IMR-90 (cell line): Measurements from ENCODE around the gene JAKMIP2. TPM values are rescaled to one million over a fixed set of nuclear protein-coding genes. Genes with fewer than 3 reads are reported as not detected.

Experiments used
- ATAC-seq: fragments of 200-7000 bp; cut with Tn5 transposase; 2 replicates; pipeline ENCODE4 v1.9.1; 2020; ENCODE audit warnings: low read depth, mild to moderate bottlenecking, moderate library complexity
- BruUV-seq: library from RNA; stranded (reverse); fragments of 400-500 nt; replicated peaks from 2 replicates; lab custom pipeline; 2021; lab: Mats Ljungman, UMichigan
- CTCF ChIA-PET: fragments of 300-600 bp; formaldehyde crosslinking; extraction: SDS; loops from one replicate; lab custom pipeline; 2021; ENCODE audit warnings: antibody characterized with exemption; lab: Yijun Ruan, JAX
- POLR2A ChIA-PET: fragments of 300-600 bp; sonication (Branson Sonifier 250); formaldehyde crosslinking; loops from one replicate; lab custom pipeline; 2022; ENCODE audit warnings: antibody characterized with exemption; ENCODE audit not compliant: unreplicated experiment; lab: Charles Lee
- DNase-seq: peaks from one replicate; pipeline ENCODE4 v3.0.0; 2013
- H2AFZ ChIP-seq: replicated peaks from 2 replicates; pipeline ENCODE3; 2013; ENCODE audit warnings: low read length, mild to moderate bottlenecking; ENCODE audit not compliant: poor library complexity
- H2AK5ac ChIP-seq: 2 replicates; pipeline ENCODE4 v1.6.1; 2013; ENCODE audit warnings: low read depth, low read length, inconsistent platforms
- H2AK9ac ChIP-seq: replicated peaks from 2 replicates; pipeline ENCODE3; 2013; ENCODE audit warnings: mild to moderate bottlenecking, low read depth, low read length, moderate library complexity; ENCODE audit not compliant: poor library complexity
- H2BK120ac ChIP-seq: 2 replicates; pipeline ENCODE4 v1.6.1; 2013; ENCODE audit warnings: low read depth, low read length, inconsistent platforms
- H2BK15ac ChIP-seq: 3 replicates; pipeline ENCODE4 v1.6.1; 2013; ENCODE audit warnings: low read depth, low read length, inconsistent platforms
- H2BK20ac ChIP-seq: 2 replicates; pipeline ENCODE4 v1.6.1; 2013; ENCODE audit warnings: low read depth, mild to moderate bottlenecking, inconsistent platforms, low read length, moderate library complexity
- H2BK5ac ChIP-seq: 2 replicates; pipeline ENCODE4 v1.6.1; 2013; ENCODE audit warnings: mild to moderate bottlenecking, low read depth, low read length, inconsistent platforms; ENCODE audit not compliant: poor library complexity, severe bottlenecking
- H3K14ac ChIP-seq: replicated peaks from 2 replicates; pipeline ENCODE4 v1.6.1; 2013; ENCODE audit warnings: low read depth, low read length, inconsistent platforms
- H3K18ac ChIP-seq: 2 replicates; pipeline ENCODE4 v1.6.1; 2013; ENCODE audit warnings: low read depth, low read length, control low read depth
- H3K23ac ChIP-seq: 2 replicates; pipeline ENCODE4 v1.6.1; 2013; ENCODE audit warnings: low read depth, low read length, inconsistent platforms
- H3K27ac ChIP-seq: 2 replicates; pipeline ENCODE4 v1.5.1; 2013; ENCODE audit warnings: mild to moderate bottlenecking, control low read depth, low read length; ENCODE audit not compliant: insufficient read depth
- H3K27me3 ChIP-seq: 2 replicates; pipeline ENCODE4 v1.6.1; 2013; ENCODE audit warnings: low read length; ENCODE audit not compliant: control insufficient read depth, insufficient read depth
- H3K36me3 ChIP-seq: 2 replicates; pipeline ENCODE4 v1.6.1; 2013; ENCODE audit warnings: low read length, mixed read lengths; ENCODE audit not compliant: control insufficient read depth, insufficient read depth
- H3K4ac ChIP-seq: 2 replicates; pipeline ENCODE4 v1.6.1; 2013; ENCODE audit warnings: low read depth, low read length, inconsistent platforms
- H3K4me1 ChIP-seq: 2 replicates; pipeline ENCODE4 v1.6.1; 2013; ENCODE audit warnings: low read length, mixed read lengths; ENCODE audit not compliant: control insufficient read depth, insufficient read depth
- H3K4me2 ChIP-seq: 2 replicates; pipeline ENCODE4 v1.6.1; 2013; ENCODE audit warnings: low read depth, mild to moderate bottlenecking, control low read depth, low read length, moderate library complexity
- H3K4me3 ChIP-seq: 2 replicates; pipeline ENCODE4 v1.5.1; 2013; ENCODE audit warnings: low read depth, mild to moderate bottlenecking, control low read depth, low read length, moderate library complexity; ENCODE audit not compliant: insufficient read depth
- H3K56ac ChIP-seq: 2 replicates; pipeline ENCODE4 v1.6.1; 2013; ENCODE audit warnings: low read length, inconsistent platforms; ENCODE audit not compliant: insufficient read depth; ENCODE audit errors: extremely low read depth
- H3K79me1 ChIP-seq, 2 experiments: 2 replicates each; pipeline ENCODE4 v1.6.1; 2013; ENCODE audit warnings: low read length in 2 of 2, inconsistent platforms in 1 of 2, low read depth in 1 of 2
- H3K9ac ChIP-seq: 2 replicates; pipeline ENCODE4 v1.6.1; 2013; ENCODE audit warnings: low read depth, low read length, control low read depth
- H3K9me1 ChIP-seq: 2 replicates; pipeline ENCODE4 v1.6.1; 2013; ENCODE audit warnings: low read length, inconsistent platforms; ENCODE audit not compliant: insufficient read depth
- H3K9me3 ChIP-seq: 2 replicates; pipeline ENCODE4 v1.6.1; 2013; ENCODE audit warnings: low read length; ENCODE audit not compliant: control insufficient read depth, insufficient read depth
- H4K20me1 ChIP-seq: 2 replicates; pipeline ENCODE4 v1.6.1; 2013; ENCODE audit warnings: low read length, inconsistent platforms; ENCODE audit not compliant: insufficient read depth
- H4K5ac ChIP-seq: 2 replicates; pipeline ENCODE4 v1.6.1; 2013; ENCODE audit warnings: mild to moderate bottlenecking, low read depth, low read length, control low read depth
- H4K8ac ChIP-seq, 2 experiments: 2 replicates each; pipeline ENCODE4 v1.6.1; 2013; ENCODE audit warnings: low read depth in 2 of 2, low read length in 2 of 2, control low read depth in 1 of 2, inconsistent platforms in 1 of 2
- H4K91ac ChIP-seq: 2 replicates; pipeline ENCODE4 v1.6.1; 2013; ENCODE audit warnings: low read depth, low read length, inconsistent platforms; ENCODE audit not compliant: insufficient read depth
- CEBPB ChIP-seq: IDR thresholded peaks from 2 replicates; pipeline ENCODE4 v1.6.1; 2012; ENCODE audit warnings: low read depth, low read length, improper control_type of control experiment
- FOS ChIP-seq: fragments of 150-350 bp; IDR thresholded peaks from 2 replicates; pipeline ENCODE4 v1.6.1; 2016; ENCODE audit warnings: low read depth, low read length
- MAFK ChIP-seq: IDR thresholded peaks from 2 replicates; pipeline ENCODE4 v1.6.1; 2012; ENCODE audit warnings: low read depth, low read length, improper control_type of control experiment
- MAZ ChIP-seq: IDR thresholded peaks from 2 replicates; pipeline ENCODE4 v1.6.1; 2012; ENCODE audit warnings: low read depth, mild to moderate bottlenecking, low read length, improper control_type of control experiment, moderate library complexity, borderline replicate concordance
- MXI1 ChIP-seq: IDR thresholded peaks from 2 replicates; pipeline ENCODE4 v1.6.1; 2012; ENCODE audit warnings: low read depth, mild to moderate bottlenecking, low read length, moderate library complexity, borderline replicate concordance
- NFE2L2 ChIP-seq: fragments of 150-350 bp; IDR thresholded peaks from 2 replicates; pipeline ENCODE4 v1.6.1; 2016; ENCODE audit warnings: low read depth, mild to moderate bottlenecking, low read length
- POLR2A ChIP-seq: IDR thresholded peaks from 2 replicates; pipeline ENCODE4 v1.6.1; 2012; ENCODE audit warnings: mild to moderate bottlenecking, low read depth, low read length
- RAD21 ChIP-seq: IDR thresholded peaks from 2 replicates; pipeline ENCODE4 v1.6.1; 2012; ENCODE audit warnings: low read length, improper control_type of control experiment
- RFX5 ChIP-seq: IDR thresholded peaks from 2 replicates; pipeline ENCODE4 v1.8.0; 2012; ENCODE audit warnings: low read depth, mild to moderate bottlenecking, low read length, moderate library complexity
- SMC3 ChIP-seq: fragments of 150-350 bp; IDR thresholded peaks from 2 replicates; pipeline ENCODE4 v1.6.1; 2016; ENCODE audit warnings: low read depth, mild to moderate bottlenecking, antibody characterized with exemption, low read length, moderate library complexity
- WGBS, 2 experiments: methylation state at CpG; one replicate each; pipeline versions ENCODE4 v1.1.5 to v1.1.7; 2013; ENCODE audit warnings: missing lambda C conversion rate in 2 of 2; ENCODE audit not compliant: insufficient read length in 1 of 2; ENCODE audit errors: extremely low coverage in 2 of 2; 5-methylcytosine and 5-hydroxymethylcytosine counted together
- dilution Hi-C: fragments of 300-500 bp; cut with HindIII; formaldehyde crosslinking; loops from one replicate; pipeline ENCODE4 v1.14.3; 2018; ENCODE audit warnings: low sequenced_read_pairs; ENCODE audit not compliant: unreplicated experiment
- in situ Hi-C: fragments of 300-500 bp; cut with MboI; formaldehyde crosslinking; loops from 3 replicates; pipeline ENCODE4 v1.14.3; 2019; ENCODE audit warnings: low sequenced_read_pairs, inconsistent platforms, mixed read lengths
- intact Hi-C: fragments of 100-400 bp; cut with micrococcal nuclease; formaldehyde crosslinking; loops from 2 replicates; pipeline ENCODE4 v1.10.0; 2022
- polyA plus RNA-seq, 3 experiments: library from polyadenylated mRNA; depleted of rRNA; stranded (reverse); fragments of >200 nt; gene quantifications; 2 replicates each; pipeline ENCODE4 v1.2.3, GENCODE V29; 2012; ENCODE audit warnings: low replicate concordance in 1 of 3
- total RNA-seq: library from RNA; depleted of rRNA; stranded (reverse); fragments of >200 nt; gene quantifications from 2 replicates; pipeline ENCODE4 v1.2.3, GENCODE V29; 2012
- TF ChIP-seq, protein P1 (sequence below): fragments of 150-350 bp; IDR thresholded peaks from 2 replicates; pipeline ENCODE4 v1.6.1; 2016; ENCODE audit warnings: low read depth, mild to moderate bottlenecking, low read length, moderate library complexity, borderline replicate concordance
- TF ChIP-seq, protein P2 (sequence below): fragments of 150-350 bp; IDR thresholded peaks from 2 replicates; pipeline ENCODE4 v1.6.1; 2017; ENCODE audit warnings: mild to moderate bottlenecking, antibody characterized with exemption, low read length, low read depth
- TF ChIP-seq, protein P3 (sequence below): conservative IDR thresholded peaks from 2 replicates; pipeline ENCODE4 v1.5.1; 2012; ENCODE audit warnings: mild to moderate bottlenecking, low read depth, low read length, improper control_type of control experiment

Gene JAKMIP2
- total and polyA plus RNA-seq, 2 of the 4 experiments (the other 2 are of a cell fraction), result under 0.01 TPM; not detected in 1

DNA sequence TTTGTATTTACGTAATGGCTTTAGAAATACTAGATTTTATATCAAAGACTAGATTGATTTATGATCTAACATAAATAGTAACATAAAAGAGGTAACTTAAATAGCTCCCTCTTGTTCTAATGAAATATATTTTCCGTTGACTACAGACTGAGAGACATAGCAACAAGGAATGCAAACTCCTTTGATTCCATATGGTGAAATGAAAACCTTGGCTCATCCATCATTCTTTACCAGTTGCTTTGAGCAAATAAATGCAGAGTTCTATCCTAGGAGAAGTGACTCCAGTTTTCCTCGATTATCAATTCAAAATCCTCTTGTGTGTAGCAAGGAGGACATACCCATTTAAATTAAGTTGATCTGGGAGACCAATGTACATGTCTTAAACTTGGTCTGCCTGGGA lies 18.0 kb upstream of the JAKMIP2 start:
- Histone ChIP-seq H2AFZ (no peak overlapping the region), H4K5ac (no peak overlapping the region), H2AK9ac (no peak overlapping the region), H2BK15ac (no peak overlapping the region), H3K27ac (no peak overlapping the region), H2BK5ac (no peak overlapping the region), H3K14ac (no peak overlapping the region), H3K9me1 (no peaks in the 10 kb centered on the region), H3K18ac (no peak overlapping the region), H2BK120ac (no peak overlapping the region), H3K9ac (no peak overlapping the region), H3K4ac (no peak overlapping the region), H2BK20ac (no peak overlapping the region), H3K9me3 (no peaks in the 10 kb centered on the region), H3K56ac (no peak overlapping the region), H4K8ac (no peak overlapping the region), H4K91ac (no peak overlapping the region), H3K4me1 (no peaks in the 10 kb centered on the region), H3K79me1 (no peaks in the 10 kb centered on the region), H3K23ac (no peak overlapping the region), H2AK5ac (no peak overlapping the region), H3K4me2 (no peak overlapping the region), H3K36me3 (no peaks in the 10 kb centered on the region), H3K27me3 (no peaks in the 10 kb centered on the region), H4K20me1 (no peaks in the 10 kb centered on the region), H3K4me3 (no peak overlapping the region)
- DNase-seq (no peak), ATAC-seq (no peak)
- intact Hi-C loops, result no loop called here
- TF ChIP-seq, protein P1, sequence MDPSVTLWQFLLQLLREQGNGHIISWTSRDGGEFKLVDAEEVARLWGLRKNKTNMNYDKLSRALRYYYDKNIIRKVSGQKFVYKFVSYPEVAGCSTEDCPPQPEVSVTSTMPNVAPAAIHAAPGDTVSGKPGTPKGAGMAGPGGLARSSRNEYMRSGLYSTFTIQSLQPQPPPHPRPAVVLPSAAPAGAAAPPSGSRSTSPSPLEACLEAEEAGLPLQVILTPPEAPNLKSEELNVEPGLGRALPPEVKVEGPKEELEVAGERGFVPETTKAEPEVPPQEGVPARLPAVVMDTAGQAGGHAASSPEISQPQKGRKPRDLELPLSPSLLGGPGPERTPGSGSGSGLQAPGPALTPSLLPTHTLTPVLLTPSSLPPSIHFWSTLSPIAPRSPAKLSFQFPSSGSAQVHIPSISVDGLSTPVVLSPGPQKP, result no peak
- TF ChIP-seq, protein P2, sequence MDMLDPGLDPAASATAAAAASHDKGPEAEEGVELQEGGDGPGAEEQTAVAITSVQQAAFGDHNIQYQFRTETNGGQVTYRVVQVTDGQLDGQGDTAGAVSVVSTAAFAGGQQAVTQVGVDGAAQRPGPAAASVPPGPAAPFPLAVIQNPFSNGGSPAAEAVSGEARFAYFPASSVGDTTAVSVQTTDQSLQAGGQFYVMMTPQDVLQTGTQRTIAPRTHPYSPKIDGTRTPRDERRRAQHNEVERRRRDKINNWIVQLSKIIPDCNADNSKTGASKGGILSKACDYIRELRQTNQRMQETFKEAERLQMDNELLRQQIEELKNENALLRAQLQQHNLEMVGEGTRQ, result no peak
- no peak for TF ChIP-seq RAD21
- TF ChIP-seq POLR2A, result no peak
- TF ChIP-seq FOS, result no peak
- TF ChIP-seq CEBPB, result no peak
- TF ChIP-seq SMC3, result no peak
- TF ChIP-seq NFE2L2, result no peak
- no peak for TF ChIP-seq MXI1
- no peak for TF ChIP-seq MAFK
- TF ChIP-seq RFX5, result no peak
- no peak for TF ChIP-seq MAZ
- TF ChIP-seq, protein P3, sequence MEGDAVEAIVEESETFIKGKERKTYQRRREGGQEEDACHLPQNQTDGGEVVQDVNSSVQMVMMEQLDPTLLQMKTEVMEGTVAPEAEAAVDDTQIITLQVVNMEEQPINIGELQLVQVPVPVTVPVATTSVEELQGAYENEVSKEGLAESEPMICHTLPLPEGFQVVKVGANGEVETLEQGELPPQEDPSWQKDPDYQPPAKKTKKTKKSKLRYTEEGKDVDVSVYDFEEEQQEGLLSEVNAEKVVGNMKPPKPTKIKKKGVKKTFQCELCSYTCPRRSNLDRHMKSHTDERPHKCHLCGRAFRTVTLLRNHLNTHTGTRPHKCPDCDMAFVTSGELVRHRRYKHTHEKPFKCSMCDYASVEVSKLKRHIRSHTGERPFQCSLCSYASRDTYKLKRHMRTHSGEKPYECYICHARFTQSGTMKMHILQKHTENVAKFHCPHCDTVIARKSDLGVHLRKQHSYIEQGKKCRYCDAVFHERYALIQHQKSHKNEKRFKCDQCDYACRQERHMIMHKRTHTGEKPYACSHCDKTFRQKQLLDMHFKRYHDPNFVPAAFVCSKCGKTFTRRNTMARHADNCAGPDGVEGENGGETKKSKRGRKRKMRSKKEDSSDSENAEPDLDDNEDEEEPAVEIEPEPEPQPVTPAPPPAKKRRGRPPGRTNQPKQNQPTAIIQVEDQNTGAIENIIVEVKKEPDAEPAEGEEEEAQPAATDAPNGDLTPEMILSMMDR, result no peak
- POLR2A ChIA-PET, result no interaction called here
- CTCF ChIA-PET, result no interaction called here
- WGBS, 2 experiments, result no CpG with 5 or more reads among the region's 3 CpGs
- dilution Hi-C loops, result no loop called here
- in situ Hi-C loops, result no loop called here
- BruUV-seq, result no TSS peak
